ENCODE results near the gene MEF2A.

The MEF2A gene

DNA sequence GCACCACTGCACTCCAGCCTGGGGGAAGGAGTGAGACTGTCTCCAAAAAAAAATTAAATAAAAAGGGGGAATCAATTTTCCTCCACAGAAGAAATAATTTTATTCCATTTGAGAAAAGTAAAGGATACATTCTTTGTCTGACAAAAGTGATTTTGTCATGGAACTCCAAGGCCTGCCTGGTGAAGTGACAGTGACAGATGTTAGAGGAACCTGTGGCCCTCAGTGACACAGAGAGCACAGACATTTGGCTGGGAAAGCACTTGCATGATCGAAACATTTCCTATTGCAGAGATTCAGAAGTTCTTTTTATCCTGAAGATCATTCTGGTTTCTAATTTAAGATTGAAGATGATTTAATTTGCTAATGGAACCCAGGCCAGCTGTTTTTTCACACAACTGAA, 161.5 kb downstream of the MEF2A start:
- no peak overlapping the region for H3K4me3 ChIP-seq
- DNase-seq (ENCODE audit: low spot score), result no peak
- no peak overlapping the region for H3K27ac ChIP-seq
- TF ChIP-seq, protein P1, sequence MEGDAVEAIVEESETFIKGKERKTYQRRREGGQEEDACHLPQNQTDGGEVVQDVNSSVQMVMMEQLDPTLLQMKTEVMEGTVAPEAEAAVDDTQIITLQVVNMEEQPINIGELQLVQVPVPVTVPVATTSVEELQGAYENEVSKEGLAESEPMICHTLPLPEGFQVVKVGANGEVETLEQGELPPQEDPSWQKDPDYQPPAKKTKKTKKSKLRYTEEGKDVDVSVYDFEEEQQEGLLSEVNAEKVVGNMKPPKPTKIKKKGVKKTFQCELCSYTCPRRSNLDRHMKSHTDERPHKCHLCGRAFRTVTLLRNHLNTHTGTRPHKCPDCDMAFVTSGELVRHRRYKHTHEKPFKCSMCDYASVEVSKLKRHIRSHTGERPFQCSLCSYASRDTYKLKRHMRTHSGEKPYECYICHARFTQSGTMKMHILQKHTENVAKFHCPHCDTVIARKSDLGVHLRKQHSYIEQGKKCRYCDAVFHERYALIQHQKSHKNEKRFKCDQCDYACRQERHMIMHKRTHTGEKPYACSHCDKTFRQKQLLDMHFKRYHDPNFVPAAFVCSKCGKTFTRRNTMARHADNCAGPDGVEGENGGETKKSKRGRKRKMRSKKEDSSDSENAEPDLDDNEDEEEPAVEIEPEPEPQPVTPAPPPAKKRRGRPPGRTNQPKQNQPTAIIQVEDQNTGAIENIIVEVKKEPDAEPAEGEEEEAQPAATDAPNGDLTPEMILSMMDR (IDR thresholded peaks at IDR 0.05), result no peak

DNA sequence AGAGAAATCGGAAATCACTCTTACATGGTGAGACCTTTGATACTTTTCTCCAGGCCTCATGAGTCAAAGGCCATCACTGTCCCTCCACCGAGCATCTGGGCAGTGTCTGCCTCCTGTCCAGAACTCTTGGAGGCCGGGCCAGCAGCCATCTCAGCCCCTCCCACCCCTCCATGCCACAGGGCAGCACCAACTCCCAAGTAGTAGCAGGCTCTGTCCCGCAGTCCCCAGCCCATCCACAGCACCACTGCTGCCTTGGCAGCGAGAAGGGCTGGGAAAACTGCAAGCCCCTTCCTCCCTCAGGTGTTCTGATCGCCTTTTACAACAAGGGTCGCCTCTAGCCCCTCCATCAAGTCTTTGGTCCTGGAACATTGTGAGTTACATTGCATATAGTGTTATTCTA, 161.9 kb downstream of the MEF2A start:
- TF ChIP-seq, protein P1 (IDR thresholded peaks at IDR 0.05), result no peak
- H3K4me3 ChIP-seq, result no peak overlapping the region
- DNase-seq (ENCODE audit: low spot score), result no peak
- H3K27ac ChIP-seq, result no peak overlapping the region

DNA sequence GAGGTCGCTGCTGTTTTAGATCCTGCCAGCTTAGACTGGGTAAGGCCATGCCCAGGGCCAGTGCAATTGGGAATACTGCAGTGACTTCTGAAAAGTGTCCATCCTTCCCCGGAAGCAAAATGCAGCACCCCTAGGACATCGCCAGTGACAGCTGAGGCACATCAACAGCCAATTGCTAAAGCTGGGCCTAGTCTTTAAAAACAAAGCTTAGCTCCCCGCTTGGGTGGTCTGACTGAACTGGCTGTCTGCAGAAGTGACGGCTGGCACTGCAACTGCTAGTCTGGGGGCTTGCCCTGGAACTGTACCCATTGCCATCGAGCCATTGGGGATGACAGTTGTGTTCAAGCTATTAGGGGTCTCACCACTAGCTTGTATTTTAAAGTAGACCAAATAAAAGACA, 163.1 kb downstream of the MEF2A start:
- TF ChIP-seq, protein P1 (IDR thresholded peaks at IDR 0.05), result no peak
- Histone ChIP-seq H3K27ac (no peak overlapping the region), H3K4me3 (no peak overlapping the region)
- no peak for DNase-seq (ENCODE audit: low spot score)

DNA sequence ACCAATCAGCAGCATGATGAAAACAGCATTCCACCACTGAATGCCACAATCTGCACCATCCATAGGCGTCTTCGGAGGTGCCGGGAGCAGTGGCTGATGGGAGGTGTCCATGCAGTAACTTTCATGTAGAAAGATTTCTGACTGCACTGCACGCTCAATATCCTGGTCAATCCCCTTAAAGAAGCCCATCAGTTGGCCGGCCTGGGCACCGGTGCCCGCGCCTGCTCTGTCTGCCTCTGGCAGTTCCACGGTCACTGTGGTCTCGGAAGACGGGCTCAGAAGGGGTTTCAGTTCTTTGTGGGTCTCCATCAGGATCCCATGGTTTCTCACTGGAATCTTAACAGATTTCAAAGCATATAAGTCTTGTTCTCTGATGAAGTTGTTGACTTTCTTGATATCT, 163.5 kb downstream of the MEF2A start:
- Histone ChIP-seq H3K4me3 (no peak overlapping the region), H3K27ac (no peak overlapping the region)
- no peak for DNase-seq (ENCODE audit: low spot score)
- TF ChIP-seq, protein P1 (IDR thresholded peaks at IDR 0.05), result no peak

DNA sequence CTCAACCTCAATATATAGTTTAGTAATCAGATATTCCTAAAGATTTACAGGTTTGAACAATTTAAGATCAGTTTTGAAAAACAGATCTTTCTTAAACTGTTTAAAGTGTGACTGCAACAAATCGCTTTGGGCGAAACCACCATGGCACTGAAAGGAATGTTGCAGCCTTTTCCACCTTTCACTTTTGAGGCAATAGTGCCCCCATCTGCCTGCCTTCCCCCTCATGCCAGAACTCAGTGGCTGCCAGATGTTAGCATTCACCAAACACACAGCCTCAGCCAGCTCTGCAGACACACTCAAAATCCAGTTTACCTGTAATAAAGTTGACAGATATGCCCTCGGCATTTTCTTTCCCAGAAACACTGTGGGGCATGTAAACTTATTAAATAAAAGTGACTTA, 164.1 kb downstream of the MEF2A start:
- Histone ChIP-seq H3K4me3 (no peak overlapping the region), H3K27ac (no peak overlapping the region)
- DNase-seq (ENCODE audit: low spot score), result no peak
- TF ChIP-seq, protein P1 (IDR thresholded peaks at IDR 0.05), result no peak

DNA sequence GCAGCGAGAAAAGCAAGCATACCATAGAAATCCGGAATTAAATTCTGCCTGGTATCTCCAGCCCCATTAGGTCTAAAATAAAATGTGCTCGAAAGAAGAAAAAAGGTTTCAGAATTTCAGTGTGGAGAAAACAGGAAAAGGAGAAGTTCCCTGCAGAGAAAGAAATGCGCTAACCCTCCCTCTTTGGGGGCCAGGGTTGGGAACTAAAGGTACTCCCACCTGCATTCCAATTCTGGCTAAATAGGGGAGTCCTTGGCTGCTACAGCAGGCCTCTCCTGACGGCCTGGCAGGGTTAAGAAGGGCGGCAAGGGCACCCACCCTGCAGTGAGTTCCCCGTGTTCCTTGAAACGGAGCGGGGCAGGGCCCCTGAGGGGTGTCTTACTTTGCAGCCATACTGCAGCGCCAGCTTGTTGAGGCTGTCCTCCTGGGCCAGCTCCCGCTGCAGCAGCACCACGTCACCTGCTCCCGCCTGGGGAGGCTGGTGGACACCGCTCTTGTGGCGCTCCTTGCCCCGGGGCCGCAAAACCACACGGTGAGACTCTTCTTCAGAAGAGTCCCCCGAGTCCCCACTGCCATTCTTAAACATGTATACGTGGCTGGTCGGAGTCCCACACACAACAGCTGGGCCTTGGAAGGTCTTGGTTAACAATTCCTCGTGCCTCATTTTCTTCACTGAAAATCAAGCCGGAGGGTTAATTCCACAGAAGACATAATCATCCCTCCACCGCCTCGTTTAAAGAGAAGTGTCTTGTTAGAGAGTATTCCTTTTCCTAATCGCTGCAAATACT, 165.7 kb downstream of the MEF2A start:
- H3K4me3 ChIP-seq, result peak overlapping the region; percentile 99
- TF ChIP-seq, protein P1 (IDR thresholded peaks at IDR 0.05), result no peak
- peak overlapping the region in 1 of 2 donors; percentile 95 for H3K27ac ChIP-seq
- no peak for DNase-seq (ENCODE audit: low spot score)

DNA sequence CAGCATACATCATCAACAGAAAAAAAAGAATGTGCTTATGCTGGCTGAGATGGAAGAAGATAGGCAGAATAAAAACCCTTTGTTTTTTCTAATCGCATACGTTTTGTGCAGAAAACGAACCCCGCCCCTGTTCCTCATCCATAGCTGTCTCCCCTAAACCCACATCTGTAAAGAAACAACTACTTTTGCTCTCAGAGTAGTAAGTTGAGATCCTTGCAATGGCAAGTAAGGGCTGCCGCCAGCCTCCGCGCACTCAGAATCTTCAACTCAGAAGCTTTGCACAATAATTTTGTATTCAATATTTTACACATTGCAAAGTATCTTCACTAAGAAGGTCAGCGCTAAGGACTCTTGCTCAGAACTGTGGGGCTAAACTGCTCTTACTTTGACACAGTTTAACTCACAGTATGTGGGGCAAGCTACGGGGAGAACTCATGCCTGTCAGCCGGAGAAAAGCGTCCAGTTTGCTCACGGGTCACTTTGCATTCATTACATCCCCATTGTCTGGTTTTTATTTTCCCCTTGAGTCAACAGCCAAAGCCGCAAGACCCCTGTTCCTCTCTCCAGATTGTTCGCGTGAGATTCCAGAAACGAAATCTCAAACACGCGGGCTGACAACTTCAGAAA, 166.5 kb downstream of the MEF2A start:
- Histone ChIP-seq H3K27ac (peak overlapping the region; percentile 82 to 95), H3K4me3 (peak overlapping the region; percentile 99)
- TF ChIP-seq, protein P1 (IDR thresholded peaks at IDR 0.05), result no peak
- DNase-seq (ENCODE audit: low spot score), result no peak
